Right atrium auricular region (tissue), 2 donors: ENCODE data around the gene COQ8A. TPM values are rescaled to one million over a fixed set of nuclear protein-coding genes. Genes with fewer than 3 reads are reported as not detected.

Experiments used
- DNase-seq: peaks from one replicate; pipeline ENCODE4 v3.0.0-alpha.2; 2019; ENCODE audit warnings: low spot score
- H3K27ac ChIP-seq, 2 donors: fragments of 200-600 bp; sonication (generic); 1 replicate in 1 of 2; 2 replicates in 1 of 2; pipeline ENCODE4 v1.5.1; 2016 to 2019
- H3K27me3 ChIP-seq, 2 donors: fragments of 200-600 bp; sonication (generic); one replicate each; pipeline versions ENCODE4 v1.5.1 to v1.6.0; 2017 to 2019
- H3K36me3 ChIP-seq: fragments of 200-600 bp; sonication (generic); one replicate; pipeline ENCODE4 v1.5.1; 2016
- H3K4me1 ChIP-seq, 2 donors: fragments of 200-600 bp; sonication (generic); one replicate each; pipeline versions ENCODE4 v1.5.1 to v1.6.0; 2017 to 2019
- H3K4me3 ChIP-seq, 2 donors: fragments of 200-600 bp; sonication (generic); 1 replicate in 1 of 2; 2 replicates in 1 of 2; pipeline ENCODE4 v1.5.1; 2017 to 2019; ENCODE audit warnings: mild to moderate bottlenecking in 1 of 2, moderate library complexity in 1 of 2
- H3K9me3 ChIP-seq, 2 donors: fragments of 200-600 bp; sonication (generic); one replicate each; pipeline ENCODE4 v1.5.1; 2019
- CTCF ChIP-seq, 2 donors: fragments of 200-600 bp; sonication (generic); IDR thresholded peaks; one replicate each; pipeline ENCODE4 v1.5.1; 2019; ENCODE audit warnings: antibody characterized with exemption in 2 of 2
- total RNA-seq, 2 donors: library from RNA; depleted of rRNA; stranded (reverse); fragments of >200 nt; gene quantifications; one replicate each; pipeline ENCODE4 v1.1.0, GENCODE V29; 2016

The COQ8A gene
- total RNA-seq, 2 donors from 2014 or later: 158 to 253 TPM

DNA sequence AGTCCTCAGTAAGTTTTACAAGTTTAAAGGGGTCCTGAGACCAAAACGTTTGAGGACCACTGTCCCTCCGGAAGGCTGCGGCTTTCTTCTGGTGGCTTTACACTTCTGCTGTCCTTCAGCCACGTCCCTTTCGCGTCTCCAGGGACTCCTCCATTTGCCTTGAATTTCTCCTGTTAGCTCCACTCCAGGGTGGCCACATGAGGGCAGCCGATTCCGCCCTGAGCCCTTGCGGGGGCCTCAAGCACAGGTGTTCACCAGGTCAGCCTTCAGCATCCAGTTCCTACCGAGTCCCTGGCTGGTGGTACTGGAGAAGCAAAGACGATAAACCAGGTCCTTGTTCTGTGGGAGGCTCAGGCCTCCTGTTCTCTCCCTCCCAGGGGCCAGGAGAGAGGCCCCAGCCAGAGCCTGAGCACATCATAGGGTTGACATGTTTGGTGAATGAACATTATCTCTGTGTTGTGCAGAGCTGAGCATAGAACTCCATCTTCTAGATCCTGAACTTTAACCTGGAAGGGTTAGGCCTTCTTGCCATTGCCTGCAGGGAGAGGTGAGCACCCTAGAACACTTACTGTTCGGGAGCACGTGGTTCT is 27.4 kb upstream of the COQ8A start:
- Histone ChIP-seq H3K27ac (no peak overlapping the region), H3K36me3 (no peaks in the 10 kb centered on the region), H3K9me3 (no peaks in the 10 kb centered on the region), H3K4me1 (no peaks in the 10 kb centered on the region), H3K27me3 (no peaks in the 10 kb centered on the region), H3K4me3 (no peak overlapping the region)
- peak; percentile 55 to 81 for TF ChIP-seq CTCF (IDR thresholded peaks at IDR 0.05)
- no peak for DNase-seq

- H3K27ac ChIP-seq: peak overlapping the region; percentile 12 to 31
- H3K36me3 ChIP-seq: no peaks in the 10 kb centered on the region
- H3K27me3 ChIP-seq: no peaks in the 10 kb centered on the region
Measured at GRCh38 chr1:226915672-226915995, 24.5 kb upstream of the COQ8A start.

DNA sequence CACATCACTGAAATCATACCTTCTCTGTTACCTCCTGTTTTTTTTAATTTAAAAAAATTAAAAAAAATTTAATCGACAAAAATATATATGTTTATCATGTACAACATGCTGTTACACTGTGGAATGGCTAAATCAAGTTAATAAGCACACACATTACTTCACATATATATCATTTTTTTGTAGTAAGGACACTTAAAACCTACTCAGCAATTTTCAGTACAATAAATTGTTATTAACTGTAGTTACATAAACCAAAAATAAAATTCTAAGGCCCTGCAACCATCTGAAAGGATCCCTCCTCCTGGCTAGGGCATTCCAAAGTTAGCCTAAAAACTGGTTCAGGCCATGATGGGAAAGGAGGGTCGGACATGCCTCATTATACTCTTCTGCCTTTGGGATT is 23.6 kb upstream of the COQ8A start:
- no peak for TF ChIP-seq CTCF (IDR thresholded peaks at IDR 0.05)
- DNase-seq: no peak

More at GRCh38 chr1:226915672-226915995, 24.5 kb upstream of the COQ8A start:
- no peak for TF ChIP-seq CTCF (IDR thresholded peaks at IDR 0.05)
- Histone ChIP-seq H3K4me1 (peaks cover 0 to 10% of the 10 kb centered on the region in 2 donors), H3K4me3 (no peak overlapping the region), H3K9me3 (no peaks in the 10 kb centered on the region)
- no peak for DNase-seq

DNA sequence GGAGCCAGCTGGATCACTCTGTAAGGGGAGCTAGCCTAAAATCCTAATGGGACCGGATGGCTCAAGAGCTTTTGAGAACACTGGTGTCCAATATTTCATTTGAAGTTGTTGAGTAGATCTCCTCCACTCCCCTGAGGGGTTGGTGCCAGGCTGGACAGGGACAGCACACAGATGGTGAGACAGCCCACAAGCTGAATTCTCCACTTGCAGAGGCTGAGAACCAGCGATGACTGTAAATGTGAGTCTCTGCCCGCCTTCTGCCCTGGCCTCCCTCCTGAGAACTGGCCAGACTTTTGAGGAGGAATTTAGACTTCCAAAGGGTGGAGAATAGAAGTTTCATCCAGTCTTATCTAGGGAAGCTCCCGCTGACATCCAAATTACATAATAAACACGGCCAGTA is 20.5 kb upstream of the COQ8A start:
- H3K4me3 ChIP-seq: no peak overlapping the region
- H3K9me3 ChIP-seq: no peaks in the 10 kb centered on the region
- H3K36me3 ChIP-seq: no peaks in the 10 kb centered on the region
- peaks cover 0 to 10% of the 10 kb centered on the region in 2 donors for H3K4me1 ChIP-seq
- no peaks in the 10 kb centered on the region for H3K27me3 ChIP-seq
- H3K27ac ChIP-seq: peak overlapping the region; percentile 85 to 96
- no peak for TF ChIP-seq CTCF (IDR thresholded peaks at IDR 0.05)
- DNase-seq: no peak

More for the DNA sequence above, 23.6 kb upstream of the COQ8A start:
- Histone ChIP-seq H3K27ac (no peak overlapping the region), H3K27me3 (no peaks in the 10 kb centered on the region), H3K9me3 (no peaks in the 10 kb centered on the region), H3K4me3 (no peak overlapping the region), H3K36me3 (no peaks in the 10 kb centered on the region), H3K4me1 (peaks cover 0 to 10% of the 10 kb centered on the region in 2 donors)

DNA sequence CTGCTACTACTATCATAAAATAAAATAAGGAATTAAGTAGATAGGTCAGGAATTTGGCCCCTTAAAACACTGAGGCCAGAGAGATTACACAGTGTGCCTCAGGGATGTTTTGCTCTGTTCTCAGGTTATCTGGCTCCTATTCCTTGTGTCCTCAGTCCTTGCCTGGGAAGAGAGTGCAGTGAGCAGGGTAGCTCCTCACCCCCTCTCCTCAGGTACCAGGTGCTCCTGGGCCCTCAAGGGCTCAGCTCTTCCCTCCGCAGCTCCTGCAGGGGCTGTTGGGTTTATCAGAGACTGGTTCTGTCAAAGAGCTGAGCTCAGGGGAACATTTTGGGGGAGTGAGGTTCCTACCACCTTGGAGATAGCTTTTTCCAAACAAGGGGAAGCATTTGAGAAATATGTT is 20.1 kb upstream of the COQ8A start:
- Histone ChIP-seq H3K4me3 (no peak overlapping the region), H3K9me3 (no peaks in the 10 kb centered on the region), H3K27ac (peak overlapping the region; percentile 85 to 96), H3K36me3 (no peaks in the 10 kb centered on the region), H3K27me3 (no peaks in the 10 kb centered on the region), H3K4me1 (peaks cover 0 to 10% of the 10 kb centered on the region in 2 donors)
- DNase-seq: no peak
- no peak for TF ChIP-seq CTCF (IDR thresholded peaks at IDR 0.05)

DNA sequence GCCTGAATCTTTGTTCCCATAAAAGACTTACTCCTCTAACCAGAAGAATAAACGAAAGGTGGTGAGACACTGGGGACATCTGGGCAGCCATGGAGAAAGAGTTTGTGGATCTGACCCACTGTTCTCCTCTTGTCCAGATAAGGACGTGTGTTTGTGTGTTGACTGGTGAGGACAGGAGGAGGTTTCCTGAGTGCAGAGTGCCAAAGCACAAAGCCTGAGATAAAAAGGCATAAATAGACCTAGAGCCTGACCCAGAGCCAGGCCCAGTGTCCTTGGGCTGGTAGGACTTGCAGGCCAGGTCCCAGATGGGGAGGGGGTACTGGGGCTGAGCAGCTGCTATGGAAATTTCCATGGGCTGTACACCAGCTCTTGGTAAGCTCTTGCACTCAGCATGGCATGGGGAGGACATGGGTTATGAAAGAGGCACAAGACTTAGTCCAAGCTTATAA is 19.6 kb upstream of the COQ8A start:
- peak; percentile 77 for DNase-seq
- Histone ChIP-seq H3K27ac (peak overlapping the region; percentile 85 to 96), H3K36me3 (no peaks in the 10 kb centered on the region), H3K27me3 (no peaks in the 10 kb centered on the region), H3K4me1 (peaks cover 0 to 10% of the 10 kb centered on the region in 2 donors), H3K9me3 (no peaks in the 10 kb centered on the region), H3K4me3 (no peak overlapping the region)
- no peak for TF ChIP-seq CTCF (IDR thresholded peaks at IDR 0.05)
